NCI-H1694 treated with DMSO at 0.1 percent for 48 hours (cell line): Measurements from ENCODE around the gene PPP1R12C.

ENCODE experiments used
- DNase-seq: peaks from one replicate; lab custom pipeline; 2025; lab: John Stamatoyannopoulos, UW

The PPP1R12C gene

DNA sequence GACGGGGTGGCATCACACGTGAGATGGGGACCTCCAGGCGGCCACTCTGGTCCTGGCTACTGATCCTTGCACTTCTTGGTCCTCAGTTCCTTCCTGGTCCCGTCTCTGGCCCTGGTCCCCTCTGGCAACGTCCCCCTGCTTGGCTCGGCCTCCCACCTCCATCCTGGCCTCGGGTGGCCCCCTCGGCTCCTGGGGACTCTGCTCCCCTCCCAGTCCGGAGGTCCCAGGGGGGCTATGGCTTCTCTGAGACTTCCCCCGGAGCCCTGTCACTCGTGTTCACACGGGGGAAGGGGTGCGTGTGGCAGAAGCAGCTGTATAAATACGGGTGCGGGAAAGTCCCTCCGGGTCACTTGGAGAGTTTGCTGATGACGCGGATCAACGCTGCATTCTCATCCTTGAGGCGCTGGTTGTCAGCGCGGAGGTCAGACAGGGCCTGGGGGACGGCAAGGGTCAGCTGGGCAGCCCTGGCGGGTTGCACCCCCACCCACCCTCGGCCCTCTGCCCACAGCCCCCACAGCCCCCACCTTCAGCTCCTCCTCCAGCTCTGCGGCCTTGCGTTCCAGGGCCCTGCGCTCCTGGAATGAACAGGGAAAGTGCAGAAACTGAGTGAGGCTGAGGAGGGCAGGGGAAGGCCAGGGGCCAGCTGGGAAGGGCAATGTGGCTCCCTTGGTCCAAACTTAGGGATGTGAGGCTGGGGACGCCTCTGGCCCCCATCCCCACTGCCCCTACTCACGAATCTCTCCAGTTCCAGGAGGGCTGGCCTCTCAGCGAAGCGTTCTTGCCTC lies 26.1 kb downstream of the PPP1R12C start:
- no peak for DNase-seq

DNA sequence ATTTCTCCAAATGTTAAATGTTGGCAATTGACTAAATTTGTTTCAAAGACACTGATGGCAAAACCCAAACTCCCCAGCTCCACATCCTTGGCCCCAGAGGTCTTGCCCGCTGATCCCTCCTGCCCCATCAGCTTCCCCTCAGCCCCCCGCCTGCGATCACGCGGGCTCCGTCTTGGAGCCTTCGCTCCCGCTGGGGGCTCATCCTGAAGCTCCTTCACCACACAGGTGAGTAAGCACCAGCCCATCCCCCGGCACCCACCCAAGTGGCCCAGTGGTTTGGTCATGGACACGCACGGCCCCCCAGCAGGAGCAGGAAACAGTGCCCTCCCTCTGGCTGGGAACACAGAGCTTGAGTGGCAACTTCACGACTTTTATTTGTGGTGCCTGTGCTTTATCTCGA lies 26.9 kb downstream of the PPP1R12C start:
- no peak for DNase-seq

GRCh38 chr19:55089342-55089944 lies 28.0 kb downstream of the PPP1R12C start:
- no peak for DNase-seq

DNA sequence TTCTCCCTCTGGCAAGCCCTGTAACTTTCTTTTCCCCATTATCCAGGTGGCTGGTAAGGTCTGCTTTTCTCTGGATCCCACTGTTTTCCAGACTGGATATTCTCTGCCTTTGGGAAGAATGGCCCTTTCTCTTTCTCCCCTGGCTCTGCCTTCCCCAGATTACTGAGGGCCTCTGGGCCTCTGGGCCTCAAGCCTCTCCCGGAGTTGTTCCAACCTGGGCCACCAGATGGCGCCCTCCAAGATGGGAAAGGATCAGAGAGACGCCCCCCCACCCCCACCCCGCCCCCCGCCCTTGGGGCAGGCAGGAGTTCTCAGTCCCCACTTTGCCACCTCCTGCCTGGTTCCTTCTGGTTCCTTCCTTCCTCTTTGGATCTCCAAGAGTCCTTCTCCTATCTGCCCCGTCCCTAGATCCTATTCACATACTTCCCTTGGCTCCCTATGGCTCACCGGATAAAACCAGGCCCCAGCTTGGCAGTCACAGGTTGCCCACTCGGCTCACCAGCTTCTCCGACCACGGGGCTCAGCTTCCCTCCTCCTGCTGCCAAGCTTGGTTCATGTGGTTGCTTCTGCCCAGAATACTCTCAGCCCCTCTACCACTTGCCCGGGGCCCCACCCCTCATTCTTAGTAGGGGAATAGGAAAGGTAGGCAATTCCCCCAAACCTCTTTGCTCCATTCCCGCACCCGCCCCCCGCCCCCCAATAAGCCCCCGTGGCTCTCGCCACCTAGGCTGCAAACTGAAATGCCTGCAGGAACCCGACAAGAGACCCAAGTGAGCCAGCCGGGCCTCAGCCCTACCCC lies 28.7 kb downstream of the PPP1R12C start:
- DNase-seq: peak; percentile 25

- DNase-seq: no peak
Observed at GRCh38 chr19:55088021-55088451, 29.4 kb downstream of the PPP1R12C start.

GRCh38 chr19:55087542-55087901 lies 29.9 kb downstream of the PPP1R12C start:
- DNase-seq: no peak

GRCh38 chr19:55086730-55087541 lies 30.5 kb downstream of the PPP1R12C start:
- DNase-seq: peak; percentile 75

GRCh38 chr19:55085923-55086715 lies 31.3 kb downstream of the PPP1R12C start:
- no peak for DNase-seq

DNA sequence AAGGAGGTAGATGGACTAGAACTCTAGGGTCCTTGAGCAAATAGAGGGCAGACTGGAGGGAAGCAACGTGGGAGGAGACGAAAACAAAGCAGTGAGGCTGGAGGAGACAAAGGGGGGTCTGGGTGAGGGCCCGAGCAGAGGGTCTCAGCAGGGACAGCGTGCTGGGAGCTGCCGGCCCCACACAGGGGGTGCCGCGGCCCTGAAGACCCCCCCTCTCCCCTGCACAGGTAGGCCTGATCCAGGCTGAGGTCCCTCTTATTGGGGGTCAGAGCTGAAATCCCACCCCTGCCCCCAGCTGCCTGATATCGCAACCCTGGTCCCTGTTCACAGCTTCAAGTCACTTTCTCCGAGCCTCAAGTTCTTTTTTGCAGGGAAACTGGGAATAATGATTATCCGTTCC lies 33.0 kb downstream of the PPP1R12C start:
- no peak for DNase-seq

DNA sequence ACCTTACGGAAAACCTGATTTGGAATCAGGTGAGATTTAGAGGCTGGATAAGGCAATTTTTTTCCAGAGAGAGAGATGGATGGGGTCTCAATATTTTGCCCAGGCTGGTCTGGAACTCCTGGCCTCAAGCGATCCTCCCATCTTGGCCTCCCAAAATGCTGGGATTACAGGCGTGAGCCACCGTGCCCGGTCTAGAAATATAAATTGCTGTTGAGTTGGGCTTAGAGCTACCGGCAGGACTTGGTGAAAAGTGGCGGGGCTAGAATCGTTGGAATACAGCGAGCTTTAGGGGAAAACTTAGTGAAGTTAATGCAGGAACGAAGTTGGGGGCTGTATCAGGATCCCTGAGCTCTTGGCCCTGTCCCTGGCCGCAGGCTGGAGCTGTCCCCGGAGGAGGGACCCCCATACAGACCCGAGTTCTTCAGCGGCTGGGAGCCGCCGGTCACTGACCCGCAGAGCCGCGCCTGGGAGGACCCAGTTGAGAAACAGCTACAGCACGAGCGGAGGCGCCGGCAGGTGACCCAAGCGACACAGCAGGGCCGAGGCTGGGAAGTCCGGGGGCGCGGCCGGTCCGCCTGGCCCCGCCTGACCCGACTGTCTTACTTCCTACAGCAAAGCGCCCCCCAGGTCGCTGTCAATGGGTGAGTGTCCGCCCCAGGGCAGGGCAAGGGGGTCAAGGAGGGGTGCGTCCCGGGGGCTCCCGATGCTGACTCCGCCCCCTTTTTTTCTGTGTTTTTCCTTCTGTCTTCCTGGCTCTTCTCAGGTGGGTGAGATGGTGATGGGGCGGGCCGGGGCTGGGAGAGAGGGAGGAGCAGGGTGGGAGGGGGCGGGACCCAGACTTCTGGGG lies 34.2 kb downstream of the PPP1R12C start:
- no peak for DNase-seq

DNA sequence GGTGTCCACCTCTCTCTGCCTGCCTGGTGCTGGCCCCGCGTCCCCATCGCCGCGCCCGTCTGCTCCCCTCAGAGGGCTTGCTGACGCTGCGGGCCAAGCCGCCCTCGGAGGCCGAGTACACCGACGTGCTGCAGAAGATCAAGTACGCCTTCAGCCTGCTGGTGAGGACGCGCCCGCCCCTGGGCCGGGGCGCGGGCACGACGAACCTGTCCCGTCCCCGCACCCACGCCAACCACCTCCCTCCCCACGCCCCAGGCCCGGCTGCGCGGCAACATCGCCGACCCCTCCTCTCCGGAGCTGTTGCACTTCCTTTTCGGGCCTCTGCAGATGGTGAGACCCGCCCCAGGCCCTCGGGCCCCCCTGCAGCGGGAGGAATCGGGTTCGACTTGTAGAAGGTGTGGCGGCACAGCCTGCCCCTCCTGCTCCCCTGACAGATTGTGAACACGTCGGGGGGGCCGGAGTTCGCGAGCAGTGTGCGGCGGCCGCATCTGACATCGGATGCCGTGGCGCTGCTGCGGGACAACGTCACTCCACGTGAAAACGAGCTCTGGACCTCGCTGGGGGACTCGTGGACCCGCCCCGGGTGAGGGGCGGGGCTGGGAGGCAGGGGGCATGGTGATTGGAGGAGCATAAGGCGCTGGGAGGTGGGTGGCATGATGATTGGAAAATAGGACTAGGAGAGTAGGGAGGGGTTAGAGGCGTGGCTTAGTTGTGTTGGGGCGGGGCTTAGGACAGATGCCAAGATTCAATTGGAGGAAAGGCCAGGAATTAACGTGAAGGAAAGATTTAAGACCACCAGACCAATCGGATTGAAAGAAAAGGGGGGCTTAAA lies 35.2 kb downstream of the PPP1R12C start:
- peak; percentile 12 for DNase-seq

DNA sequence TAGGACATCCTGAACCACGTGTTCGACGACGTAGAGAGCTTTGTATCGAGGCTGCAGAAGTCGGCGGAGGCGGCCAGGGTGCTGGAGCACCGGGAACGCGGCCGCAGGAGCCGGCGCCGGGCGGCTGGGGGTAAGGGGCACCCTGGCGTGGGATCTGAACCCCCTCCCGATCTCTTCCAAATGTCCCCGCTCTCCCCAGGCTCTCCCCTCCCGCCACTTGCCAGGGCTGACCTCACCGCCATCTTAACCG lies 35.7 kb downstream of the PPP1R12C start:
- DNase-seq: no peak

DNA sequence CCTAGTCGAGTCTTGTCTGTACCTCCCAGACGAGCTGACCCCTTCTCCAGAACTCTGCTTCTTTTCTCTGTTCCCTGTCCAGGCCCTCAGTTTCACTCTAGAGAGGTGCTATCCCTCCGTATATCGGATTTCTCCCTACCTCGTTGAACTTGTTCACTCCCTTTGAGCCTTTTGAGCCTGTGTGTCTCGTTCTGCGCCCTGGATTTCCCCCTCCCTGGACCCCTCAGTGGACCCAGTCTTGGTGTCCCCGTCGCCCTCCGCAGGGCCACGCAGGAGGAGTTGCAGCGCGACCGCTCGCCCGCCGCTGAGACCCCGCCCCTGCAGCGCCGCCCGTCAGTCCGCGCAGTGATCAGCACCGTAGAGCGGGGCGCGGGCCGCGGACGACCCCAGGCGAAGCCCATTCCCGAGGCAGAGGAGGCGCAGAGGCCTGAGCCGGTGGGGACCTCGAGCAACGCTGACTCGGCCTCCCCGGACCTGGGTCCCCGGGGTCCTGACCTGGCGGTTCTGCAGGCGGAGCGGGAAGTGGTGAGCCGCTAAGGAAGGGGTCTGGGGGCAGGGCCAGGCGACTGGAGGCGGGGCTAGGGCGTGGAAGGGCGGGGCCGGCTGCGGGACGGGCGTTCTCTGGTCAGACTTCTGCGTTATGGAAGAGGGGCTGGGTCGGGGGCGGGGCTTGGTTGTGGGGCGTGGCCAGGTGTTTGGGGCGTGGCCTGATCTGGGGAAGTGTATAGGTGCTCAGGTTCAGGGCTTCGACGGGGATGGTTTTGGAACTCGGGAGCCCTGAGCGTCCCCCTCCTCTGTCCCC lies 36.3 kb downstream of the PPP1R12C start:
- peak; percentile 42 for DNase-seq

GRCh38 chr19:55080121-55080967 lies 37.1 kb downstream of the PPP1R12C start:
- DNase-seq: peak; percentile 75

DNA sequence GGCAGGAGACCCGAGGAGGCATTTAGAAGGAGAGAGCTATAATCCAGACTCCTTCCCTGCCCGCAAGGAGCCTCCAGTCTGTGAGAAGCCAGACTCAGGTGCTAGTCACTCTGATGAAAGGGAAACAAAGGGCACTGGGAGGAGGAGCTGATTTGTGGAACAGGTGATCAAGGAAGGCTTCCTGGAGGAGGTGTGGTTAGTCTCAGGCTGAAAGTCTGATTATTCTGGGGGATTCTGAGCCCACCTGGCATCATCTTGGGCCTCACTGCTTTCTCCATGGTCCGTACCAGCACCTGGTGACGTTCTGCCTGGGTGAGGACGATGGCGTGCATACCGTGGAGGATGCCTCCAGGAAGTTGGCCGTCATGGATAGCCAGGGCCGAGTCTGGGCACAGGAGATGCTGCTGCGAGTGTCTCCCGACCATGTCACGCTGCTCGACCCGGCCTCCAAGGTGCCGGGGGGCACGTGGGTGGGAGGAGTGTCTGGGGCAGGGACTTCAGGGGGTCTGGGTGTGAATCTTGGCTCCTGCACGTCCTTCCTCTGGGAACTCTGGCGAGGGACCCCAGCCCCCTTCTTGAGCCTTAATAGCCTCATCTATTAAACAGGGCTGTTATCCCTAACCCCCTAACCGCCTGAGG lies 37.9 kb downstream of the PPP1R12C start:
- DNase-seq: no peak

GRCh38 chr19:55078996-55079395 lies 38.4 kb downstream of the PPP1R12C start:
- DNase-seq: no peak

DNA sequence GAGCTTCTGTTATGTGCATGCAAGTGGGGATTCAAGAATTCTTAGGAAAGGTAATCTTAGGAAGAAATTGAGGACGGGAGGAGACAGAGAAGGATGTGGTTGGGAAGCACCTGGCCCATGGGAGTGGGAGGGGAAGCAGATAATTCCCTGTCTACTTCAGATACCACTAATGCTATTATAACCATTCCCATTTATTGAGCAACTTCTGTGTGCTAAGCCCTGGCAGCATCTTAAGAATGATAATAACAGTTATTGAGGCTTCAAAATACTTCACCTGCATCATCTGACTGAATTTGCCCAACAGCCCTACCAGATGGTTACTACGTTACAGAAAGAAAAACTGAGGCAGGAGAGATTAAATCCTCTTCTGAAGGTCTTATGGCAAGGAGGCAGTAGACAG lies 40.3 kb downstream of the PPP1R12C start:
- DNase-seq: no peak
